GM19240 (cell line): ENCODE data around the gene ROPN1L.

Source experiments
- DNase-seq: peaks from one replicate; pipeline ENCODE4 v3.0.0; 2011; ENCODE audit warnings: low spot score; ENCODE audit not compliant: insufficient read length

Gene ROPN1L

DNA sequence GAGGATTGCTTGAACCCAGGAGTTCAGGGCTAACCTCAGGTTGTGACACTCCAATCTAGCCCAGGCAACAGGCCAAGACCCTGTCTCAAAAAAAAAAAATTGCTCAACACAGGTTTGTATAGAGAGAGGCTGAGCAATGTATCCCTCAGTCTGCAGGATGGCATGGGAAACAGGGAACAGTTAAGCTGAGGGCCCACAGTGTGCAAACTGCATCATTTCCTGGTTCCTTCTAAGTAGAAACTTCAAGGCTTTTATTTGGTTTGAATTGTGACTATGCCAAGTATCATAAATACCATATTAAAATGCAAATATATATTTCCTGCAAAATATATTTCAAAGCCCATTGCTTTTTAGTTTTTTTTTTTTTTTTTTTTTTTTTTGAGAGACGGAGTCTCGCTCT, 13.7 kb upstream of the ROPN1L start:
- DNase-seq = no peak

DNA sequence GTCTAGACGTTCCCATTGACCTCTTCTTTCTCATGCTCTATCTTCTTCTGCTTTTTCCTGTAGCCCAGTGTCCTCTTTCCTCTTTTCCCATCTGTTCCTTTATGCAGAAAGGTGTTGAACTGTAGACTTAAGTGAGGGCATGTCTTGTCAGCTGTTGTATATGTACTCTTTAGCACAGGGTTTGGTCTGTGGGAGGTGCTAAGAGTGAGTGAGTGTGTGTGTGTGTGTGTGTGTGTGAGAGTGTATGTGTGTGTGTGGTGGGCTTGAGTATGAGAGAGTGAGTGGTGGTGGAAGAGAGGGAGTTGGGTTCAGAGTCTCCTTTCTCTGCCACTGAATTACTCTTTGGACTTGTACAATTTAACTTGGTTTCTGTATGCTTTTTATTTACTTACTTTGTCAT, 10.3 kb upstream of the ROPN1L start:
- no peak for DNase-seq

DNA sequence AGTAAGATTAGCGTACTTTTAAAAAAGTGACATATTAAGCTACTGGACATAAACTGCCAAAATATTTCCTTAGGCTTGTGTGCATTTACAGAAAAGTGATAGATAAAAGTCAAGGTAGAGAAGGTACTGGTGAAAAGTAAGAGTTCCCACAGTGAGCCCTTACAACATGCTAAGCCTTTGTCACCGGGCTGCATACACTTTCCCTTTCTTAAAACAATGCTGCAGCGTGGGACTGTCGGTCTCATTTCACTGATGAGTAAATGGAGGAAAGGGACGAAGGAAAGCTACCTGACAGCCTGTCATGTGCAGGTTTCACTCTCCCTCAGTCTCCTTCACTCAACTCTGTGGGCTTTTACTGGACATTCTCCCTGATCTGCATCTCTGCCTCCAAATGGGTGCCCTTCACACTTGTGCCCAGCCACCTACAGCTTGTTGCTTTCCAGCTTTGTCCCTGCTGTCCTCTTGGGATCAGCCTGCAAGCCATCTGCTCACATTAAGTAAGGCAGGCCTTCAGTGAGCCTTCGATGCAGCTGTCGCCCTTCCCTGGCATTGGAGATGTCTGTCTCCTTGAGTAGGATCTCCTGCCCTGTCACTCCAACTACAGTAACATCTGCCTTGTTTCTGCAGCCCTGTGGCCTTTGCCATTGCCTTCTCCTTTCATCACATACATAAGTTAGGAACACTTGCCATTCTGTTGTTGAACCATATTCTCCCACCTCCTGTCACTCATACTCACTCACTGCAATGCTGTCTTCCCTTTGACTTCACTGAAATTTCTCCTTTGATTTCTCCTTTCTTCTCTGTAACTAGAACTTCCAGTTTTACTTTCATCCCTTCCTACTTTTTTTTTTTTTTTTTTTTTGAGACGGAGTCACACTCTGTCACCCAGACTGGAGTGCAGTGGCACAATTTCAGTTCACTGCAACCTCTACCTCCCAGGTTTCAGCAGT, 9.3 kb upstream of the ROPN1L start:
- DNase-seq = no peak

DNA sequence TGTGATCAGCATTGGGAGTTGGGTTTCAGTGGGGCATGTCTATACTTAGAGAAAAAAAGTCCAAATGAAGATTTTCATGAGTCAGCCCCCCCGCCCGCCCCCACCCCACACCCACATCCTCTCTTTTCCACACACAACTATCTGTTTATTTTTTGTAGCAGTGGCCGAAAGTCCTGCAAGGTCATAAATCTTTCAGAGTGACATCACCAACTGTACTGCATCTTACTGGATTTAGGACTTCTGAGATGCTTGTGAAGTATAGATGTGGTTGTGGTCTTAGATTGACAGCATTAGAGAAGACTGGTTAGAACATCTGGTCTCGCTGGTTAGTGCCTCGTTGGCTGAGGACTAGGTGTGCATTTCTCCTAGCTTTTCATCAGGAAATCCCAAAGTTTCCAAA, 7.3 kb upstream of the ROPN1L start:
- DNase-seq = no peak

DNA sequence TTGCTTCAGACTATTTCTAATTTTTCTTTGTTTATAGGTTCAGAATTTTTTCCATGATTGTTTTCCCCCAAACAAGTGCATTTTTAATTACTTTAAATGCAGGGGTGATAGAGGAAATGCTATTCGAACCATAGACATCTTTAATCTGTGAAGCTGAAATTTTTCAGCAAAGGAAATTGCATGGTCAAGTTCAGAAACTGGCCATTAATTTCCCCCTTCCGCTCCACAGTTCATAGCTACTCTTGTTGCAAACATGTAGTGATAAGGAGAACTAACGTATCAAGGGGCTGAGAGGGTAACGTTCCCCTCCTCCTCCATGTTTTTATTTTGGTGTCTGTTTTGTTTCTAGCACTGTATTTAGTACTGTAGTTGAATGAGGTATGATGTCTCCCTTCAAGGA, 3.4 kb upstream of the ROPN1L start:
- no peak for DNase-seq

DNA sequence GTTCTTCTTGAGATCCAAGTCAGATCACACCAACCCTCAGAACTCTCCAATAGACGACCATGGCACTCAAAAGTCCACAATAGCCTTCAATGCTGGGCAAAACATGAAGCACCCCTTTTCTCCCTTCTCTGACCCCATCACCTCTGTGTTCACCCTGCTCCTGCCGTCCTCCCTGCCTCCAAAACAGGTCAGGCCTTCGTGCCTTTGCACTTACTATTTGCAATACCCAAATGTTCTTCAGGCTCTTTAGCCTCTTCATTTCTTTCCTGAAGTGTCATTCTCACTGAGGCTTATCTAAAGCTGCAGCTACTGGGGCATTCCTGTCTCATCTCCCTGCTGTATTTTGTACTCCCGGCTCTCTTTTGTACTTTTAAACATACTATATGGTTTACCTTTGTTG, 2.0 kb upstream of the ROPN1L start:
- DNase-seq = no peak

DNA sequence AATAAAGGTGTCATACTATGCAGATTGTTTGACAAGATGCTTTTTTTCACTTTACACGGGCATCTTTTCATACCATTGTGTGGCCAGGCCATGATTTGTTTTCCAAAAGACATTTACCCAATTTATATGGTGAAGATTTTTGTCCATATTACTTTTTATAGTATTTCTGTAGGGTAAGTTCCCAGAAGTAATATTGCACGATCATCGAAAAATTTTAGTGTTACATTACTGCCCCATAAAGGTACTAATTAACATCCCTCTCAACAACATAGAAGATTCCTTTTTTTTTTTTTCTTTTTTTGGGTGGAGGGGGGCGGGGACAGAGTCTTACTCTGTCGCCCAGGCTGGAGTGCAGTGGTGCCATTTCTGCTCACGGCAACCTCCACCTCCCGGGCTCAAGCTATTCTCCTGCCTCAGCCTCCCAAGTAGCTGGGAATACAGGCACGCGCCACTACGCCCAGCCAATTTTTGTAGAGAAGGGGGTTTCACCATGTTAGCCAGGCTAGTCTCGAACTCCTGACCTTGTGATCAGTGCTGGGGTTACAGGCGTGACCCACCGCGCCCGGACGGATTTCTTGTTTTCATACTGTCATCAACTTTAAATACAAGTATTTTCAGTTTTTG, 1.2 kb upstream of the ROPN1L start:
- DNase-seq = no peak

DNA sequence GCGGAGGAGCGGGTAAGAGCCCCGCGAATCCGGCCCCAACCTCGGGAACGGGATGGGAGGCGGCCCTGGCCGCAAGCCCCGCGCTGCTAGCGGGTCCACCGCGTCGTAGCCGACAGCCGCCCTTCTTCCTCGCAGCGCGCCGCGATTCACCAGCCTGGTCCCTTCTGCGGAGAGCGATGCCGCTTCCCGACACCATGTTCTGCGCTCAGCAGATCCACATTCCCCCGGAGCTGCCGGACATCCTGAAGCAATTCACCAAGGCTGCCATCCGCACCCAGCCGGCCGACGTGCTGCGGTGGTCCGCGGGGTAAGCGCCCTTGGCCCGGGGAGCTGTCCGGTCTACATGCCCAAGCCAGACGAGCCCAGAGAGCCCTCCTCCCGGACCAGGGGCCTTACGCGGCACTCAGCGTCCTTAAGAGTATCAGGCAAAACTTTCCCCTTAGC, 335 bp downstream of the ROPN1L start:
- peak; percentile 33 for DNase-seq

DNA sequence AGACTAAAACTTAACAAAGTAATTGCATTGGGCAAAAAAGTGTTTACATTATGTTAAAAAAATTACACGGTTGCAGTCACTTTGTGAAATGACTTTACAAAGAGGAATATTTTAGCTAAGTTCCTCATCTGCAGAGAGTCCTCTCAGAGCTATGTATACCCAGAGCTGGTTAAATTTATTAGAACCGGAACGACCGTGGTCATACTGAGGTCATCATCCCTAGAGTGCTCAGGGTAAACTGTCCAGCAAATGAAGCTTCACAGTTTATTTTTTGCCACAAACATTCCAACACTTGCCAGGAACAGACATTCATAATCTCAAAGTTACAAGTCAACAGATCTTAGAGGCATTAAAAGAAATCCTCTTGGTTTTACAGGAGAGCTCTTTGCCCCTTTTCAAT, 897 bp downstream of the ROPN1L start:
- no peak for DNase-seq

DNA sequence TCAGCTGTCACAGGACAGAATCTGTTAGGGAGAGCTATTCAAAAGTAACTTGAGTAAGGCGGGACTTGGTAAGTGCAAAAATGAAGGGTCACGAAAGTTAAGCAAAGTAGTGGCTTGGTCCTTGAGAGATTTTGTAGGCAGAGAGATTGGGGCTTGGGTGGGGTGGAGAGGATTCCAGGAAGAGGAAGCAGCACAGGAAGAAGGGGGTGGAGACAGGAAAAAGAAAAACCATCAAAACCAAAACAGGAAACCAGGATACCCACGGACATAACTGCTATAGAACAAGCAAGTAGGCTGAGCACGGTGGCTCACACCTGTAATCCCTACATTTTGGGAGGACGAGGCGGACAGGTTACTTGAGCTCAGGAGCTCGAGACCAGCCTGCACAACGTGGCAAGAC, 3.7 kb downstream of the ROPN1L start:
- no peak for DNase-seq

DNA sequence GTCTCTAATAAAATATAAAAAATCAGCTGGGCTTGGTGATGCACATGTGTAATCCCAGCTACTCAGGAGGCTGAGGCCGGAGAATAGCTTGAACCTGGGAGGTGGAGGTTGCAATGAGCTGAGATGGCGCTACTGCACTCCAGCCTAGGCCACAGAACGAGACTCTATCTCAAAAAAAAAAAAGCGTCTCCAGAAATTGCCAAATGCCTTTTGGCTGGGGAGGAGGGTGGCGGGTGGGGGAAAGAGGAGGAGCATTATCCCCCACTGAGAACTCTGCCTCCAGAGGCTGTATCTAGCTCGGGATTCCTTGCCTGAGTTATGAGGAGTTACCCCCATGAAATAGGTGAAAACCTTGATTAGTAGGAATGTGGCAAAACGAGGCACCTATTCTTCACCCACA, 4.8 kb downstream of the ROPN1L start:
- no peak for DNase-seq

DNA sequence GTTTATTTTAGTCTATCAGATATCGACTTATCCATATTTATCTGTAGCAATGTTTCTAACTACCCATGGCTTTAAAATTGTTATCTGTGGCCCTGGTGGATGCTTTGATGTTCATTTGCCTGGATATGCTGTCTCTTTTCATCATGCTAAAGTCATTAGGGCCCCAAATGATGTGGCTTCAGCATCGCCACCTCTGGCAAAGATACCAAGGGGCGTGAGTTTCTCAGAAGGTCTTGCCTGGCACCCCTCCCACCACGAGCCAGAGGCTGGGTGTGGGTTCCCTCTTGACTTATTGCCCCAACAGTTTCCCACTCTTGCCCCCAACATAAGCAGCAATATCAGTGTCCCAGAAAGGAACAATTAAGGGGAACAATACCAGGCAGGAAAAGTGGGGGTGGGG, 5.4 kb downstream of the ROPN1L start:
- no peak for DNase-seq

DNA sequence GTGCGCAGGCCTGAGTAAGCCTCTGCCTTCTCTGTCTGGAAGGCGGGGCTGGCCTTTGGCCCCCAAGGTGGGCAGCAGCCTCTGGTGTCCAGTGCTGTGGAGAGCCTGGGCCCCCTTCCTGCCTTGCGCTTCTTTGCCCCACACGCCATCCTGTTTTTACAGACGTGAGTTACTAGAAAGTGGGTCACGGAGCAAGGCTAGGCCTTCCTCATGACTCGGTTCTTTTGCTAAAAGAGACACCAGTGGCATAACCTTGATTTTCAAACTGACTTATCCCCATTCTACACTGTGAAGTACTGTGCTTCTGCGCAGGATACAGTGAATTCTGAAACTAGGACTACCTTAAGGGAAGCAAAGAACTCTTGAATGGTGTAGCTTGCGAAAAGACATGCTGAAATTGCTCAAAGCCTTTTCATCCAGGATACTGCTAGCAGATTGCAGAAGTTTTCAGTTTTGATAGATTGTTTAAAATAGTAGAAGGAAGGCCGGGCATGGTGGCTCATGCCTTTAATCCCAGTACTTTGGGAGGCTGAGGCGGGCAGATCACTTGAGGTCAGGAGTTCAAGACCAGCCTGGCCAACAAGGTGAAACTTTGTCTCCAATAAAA, 7.2 kb downstream of the ROPN1L start:
- no peak for DNase-seq

DNA sequence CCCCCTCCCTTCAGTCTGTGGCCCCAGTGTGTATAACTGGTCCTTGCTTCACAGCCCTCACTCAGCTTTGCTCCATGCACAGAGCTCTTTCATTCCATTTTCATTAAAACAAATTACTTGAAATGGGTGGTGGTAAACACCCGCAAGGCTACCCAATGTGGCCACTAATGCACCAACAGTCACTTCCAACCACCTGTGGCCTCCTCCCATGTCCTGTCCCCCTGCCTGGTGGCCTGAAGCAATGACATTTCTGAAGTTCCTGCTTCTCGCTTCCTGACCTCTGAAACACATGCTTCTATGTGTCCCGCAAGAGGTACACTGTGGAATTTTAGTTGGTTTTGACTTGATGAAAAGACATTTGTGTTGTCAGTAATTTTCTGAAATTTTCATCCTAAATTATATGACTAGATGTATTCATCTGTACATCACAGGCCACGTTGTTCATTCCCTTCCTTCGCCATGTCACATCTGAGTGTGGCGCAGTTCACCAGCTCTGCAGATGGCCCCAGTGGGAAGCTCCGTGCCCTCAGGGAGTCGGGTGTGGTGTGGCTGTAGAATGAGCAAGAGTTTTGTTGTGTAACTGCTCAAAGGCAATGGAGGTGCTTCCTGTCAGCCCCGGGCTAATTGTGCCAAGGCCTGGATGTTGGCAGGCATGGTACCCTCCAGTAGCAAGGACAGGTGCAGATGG, 9.6 kb downstream of the ROPN1L start:
- no peak for DNase-seq

DNA sequence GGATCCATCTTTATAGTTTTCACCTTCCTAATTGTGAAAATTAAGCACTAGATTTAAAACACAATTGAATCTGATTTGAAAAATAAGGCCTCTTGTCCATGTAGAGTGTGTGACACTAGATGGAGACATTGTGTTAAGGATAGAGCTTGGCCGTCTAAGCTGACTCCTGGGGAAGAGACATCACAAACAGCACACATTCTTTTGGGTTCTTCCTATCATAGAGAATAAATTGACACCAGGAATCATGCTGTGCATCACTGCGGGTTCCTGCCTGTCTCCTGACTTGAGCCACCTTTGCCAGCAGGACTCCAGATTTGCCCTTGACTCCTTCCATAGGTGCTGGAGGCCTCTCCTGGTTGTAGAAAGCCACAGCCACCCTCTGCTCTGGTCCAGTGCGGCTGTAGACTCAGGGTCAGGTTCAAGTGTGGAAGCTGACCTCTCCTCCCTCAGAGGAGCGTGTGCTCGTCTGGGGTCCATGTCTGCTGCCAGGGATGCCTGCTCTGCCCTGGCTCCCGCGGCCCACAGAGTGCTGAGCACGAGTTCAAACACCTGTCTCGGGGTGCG, 11.2 kb downstream of the ROPN1L start:
- peak; percentile 59 for DNase-seq

DNA sequence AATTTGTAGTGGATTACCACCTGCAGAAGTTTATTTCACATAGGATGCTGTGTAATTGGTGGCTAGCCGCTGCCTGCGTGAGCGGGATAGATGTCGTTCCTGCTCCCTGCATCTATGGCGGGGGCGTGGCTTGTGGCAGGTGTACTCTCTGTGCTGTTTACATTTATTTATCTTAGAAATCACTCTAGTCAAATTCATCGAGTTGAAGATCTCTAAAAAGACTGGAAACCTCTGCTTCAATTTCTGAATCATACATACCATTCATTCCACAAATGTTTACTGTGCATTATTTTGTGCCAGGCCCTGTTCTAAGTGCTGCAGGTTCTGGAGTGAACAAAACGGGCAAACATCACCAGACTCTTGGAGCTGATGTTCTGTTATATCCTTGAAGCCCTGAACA, 11.9 kb downstream of the ROPN1L start:
- DNase-seq = no peak

DNA sequence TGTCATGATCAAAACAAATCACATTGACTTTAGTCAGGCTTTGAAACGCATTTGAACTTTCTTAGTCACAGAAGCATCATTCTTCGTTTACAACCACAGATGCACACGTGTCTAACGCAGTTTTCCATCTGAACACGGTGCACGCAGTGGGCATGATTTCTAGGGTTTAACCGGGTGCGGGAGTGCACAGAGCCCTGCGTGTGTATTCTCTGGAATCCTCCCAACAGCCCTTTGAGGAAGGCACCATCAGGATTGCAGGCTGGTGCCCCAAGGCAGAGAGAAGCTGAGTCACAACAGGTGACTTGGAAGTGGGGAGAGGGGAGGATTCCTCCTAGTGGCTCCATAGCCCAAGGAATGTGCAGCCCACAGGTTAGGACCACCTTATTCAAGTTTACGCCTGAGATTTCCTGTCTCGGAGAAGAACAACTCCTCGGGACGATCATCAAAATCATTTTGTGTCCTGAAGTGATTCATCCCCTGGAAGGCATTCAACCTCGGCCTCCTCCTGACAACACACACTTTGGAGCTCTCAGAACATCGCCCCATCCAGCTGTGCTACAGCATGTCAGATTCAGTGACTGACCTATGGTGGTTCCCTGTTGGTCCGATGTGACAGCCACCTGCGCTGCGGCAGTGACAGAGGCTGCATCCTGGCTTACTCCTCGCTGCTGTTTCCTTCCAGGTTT, 13.1 kb downstream of the ROPN1L start:
- DNase-seq = no peak

DNA sequence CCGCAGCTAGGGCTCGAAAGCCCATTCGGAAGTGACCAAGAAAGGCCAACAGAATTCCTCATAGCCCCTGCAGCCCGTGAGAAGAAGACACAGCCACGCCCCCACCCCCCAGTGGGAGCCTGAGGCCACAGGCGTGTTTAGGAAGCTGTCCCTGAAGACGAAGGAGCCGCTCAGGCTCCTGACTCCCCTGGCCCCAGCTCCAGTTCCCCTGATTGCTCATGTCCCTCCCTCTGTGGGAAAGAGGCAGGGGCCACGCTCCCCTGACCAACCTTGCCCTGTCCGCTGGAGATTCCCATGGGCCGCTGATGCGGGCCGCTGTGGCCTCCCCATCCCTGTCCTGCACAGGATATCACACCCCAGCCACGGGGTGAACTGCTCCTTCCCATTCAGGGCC, 13.6 kb downstream of the ROPN1L start:
- DNase-seq = no peak

DNA sequence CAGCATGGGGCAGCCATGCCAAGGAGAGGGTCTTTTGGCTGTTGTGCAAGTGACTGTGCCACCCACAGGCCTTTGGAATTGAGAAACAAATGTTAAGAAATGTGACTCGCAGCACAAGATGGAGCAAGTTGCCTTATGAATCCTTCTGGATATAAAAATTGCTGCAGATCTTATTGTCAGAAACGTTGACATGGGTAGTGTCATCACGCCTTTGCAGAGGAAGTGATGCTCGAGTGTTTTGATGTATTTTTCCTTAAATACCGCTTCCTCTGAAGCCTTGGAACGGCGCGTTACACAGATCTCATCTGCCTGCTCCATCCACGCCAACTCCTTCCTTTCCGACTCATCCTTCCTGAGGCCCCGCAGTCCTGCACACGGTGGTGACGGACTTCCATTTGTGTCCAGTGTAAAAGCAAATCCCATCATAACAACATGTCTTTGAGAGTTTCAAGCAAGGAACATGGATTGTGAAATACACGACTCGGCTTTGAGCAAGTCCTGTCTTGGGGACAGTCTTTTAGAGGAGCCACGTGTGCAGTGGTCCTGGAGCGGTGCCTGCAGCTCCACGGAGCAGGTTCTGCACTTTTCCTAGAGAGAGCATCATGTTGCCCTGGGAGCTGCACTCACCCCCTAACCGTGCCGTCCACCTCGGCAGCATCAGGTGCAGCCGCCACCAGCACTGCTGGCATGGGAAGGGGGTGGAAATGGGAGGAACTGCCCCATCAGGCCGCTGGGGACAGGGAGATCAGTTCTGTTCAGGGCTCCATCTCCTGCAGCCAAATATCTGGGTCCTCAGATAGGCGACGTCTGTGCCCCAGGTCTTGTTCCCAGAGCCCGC, 15.1 kb downstream of the ROPN1L start:
- no peak for DNase-seq
